Thyroid gland (tissue), 4 donors: ENCODE measurements around the gene GOLGA6C. TPM values are rescaled to one million over a fixed set of nuclear protein-coding genes. Genes with fewer than 3 reads are reported as not detected.
"Not testable (repeated sequence)": the region's sequence is repeated elsewhere in the genome, so short reads cannot be mapped to it uniquely, and the experiment has no call there.

Experiments used
- DNase-seq, 2 donors: peaks; one replicate each; pipeline ENCODE4 v3.0.0-alpha.2; 2019
- H3K27ac ChIP-seq, 3 donors: fragments of 200-600 bp; sonication (generic); 1 replicate in 2 of 3; 2 replicates in 1 of 3; pipeline ENCODE4 v1.5.1; 2016 to 2019; ENCODE audit warnings: mild to moderate bottlenecking in 1 of 3, moderate library complexity in 1 of 3
- H3K27me3 ChIP-seq: fragments of 200-600 bp; sonication (generic); one replicate; pipeline ENCODE4 v1.5.1; 2019
- H3K36me3 ChIP-seq, 2 donors: fragments of 200-600 bp; sonication (generic); one replicate each; pipeline ENCODE4 v1.5.1; 2016 to 2019
- H3K4me1 ChIP-seq, 2 donors: fragments of 200-600 bp; sonication (generic); one replicate each; pipeline ENCODE4 v1.5.1; 2017 to 2019
- H3K4me3 ChIP-seq, 3 donors: fragments of 200-600 bp; sonication (generic); replicated peaks in 1 of 3; 1 replicate in 2 of 3; 2 replicates in 1 of 3; pipeline ENCODE4 v1.5.1; 2016; ENCODE audit warnings: mild to moderate bottlenecking in 1 of 3
- H3K9me3 ChIP-seq: fragments of 200-600 bp; sonication (generic); one replicate; pipeline ENCODE4 v1.5.1; 2017
- POLR2A ChIP-seq, 2 donors: fragments of 450-650 bp; IDR thresholded peaks; one replicate each; pipeline ENCODE4 v1.6.1; 2017; ENCODE audit warnings: antibody characterized with exemption in 2 of 2, mild to moderate bottlenecking in 2 of 2, moderate library complexity in 1 of 2
- WGBS, 2 donors: methylation state at CpG; one replicate each; pipeline ENCODE4 v1.1.5; 2017; 5-methylcytosine and 5-hydroxymethylcytosine counted together
- intact Hi-C: fragments of 100-400 bp; cut with DNase I; formaldehyde crosslinking; loops from one replicate; pipeline ENCODE4 v1.15.1; 2023
- total RNA-seq, 4 donors: library from RNA; depleted of rRNA; stranded (reverse); fragments of >200 nt; gene quantifications; one replicate each; pipeline ENCODE4 v1.2.3, GENCODE V29; 2016
- TF ChIP-seq, protein P1 (sequence below), 6 experiments: fragments of 200-600 bp in 3 of 6; fragments of 450-650 bp in 3 of 6; sonication (generic) in 3 of 6; IDR thresholded peaks; one replicate each; pipeline ENCODE4 v1.5.1; 2016 to 2019; ENCODE audit warnings: antibody characterized with exemption in 6 of 6, mild to moderate bottlenecking in 2 of 6, inconsistent platforms in 1 of 6, moderate library complexity in 1 of 6

The GOLGA6C gene
- total RNA-seq, 4 donors from 2014 or later: not detected

GRCh38 chr15:75299311-75299688, 41.2 kb downstream of the GOLGA6C start:
- H3K27ac ChIP-seq, H3K27me3 ChIP-seq, H3K9me3 ChIP-seq, H3K36me3 ChIP-seq, intact Hi-C loops, H3K4me3 ChIP-seq, H3K4me1 ChIP-seq: not testable (repeated sequence)
- WGBS, 2 donors: 0 to 25% methylated on average over 4 to 6 of the region's 6 CpGs
- TF ChIP-seq, protein P1, sequence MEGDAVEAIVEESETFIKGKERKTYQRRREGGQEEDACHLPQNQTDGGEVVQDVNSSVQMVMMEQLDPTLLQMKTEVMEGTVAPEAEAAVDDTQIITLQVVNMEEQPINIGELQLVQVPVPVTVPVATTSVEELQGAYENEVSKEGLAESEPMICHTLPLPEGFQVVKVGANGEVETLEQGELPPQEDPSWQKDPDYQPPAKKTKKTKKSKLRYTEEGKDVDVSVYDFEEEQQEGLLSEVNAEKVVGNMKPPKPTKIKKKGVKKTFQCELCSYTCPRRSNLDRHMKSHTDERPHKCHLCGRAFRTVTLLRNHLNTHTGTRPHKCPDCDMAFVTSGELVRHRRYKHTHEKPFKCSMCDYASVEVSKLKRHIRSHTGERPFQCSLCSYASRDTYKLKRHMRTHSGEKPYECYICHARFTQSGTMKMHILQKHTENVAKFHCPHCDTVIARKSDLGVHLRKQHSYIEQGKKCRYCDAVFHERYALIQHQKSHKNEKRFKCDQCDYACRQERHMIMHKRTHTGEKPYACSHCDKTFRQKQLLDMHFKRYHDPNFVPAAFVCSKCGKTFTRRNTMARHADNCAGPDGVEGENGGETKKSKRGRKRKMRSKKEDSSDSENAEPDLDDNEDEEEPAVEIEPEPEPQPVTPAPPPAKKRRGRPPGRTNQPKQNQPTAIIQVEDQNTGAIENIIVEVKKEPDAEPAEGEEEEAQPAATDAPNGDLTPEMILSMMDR (IDR thresholded peaks at IDR 0.05): peak in 4 of 6 experiments; percentile 26 to 61 (median 38)
- DNase-seq: peak; percentile 68 to 72

DNA sequence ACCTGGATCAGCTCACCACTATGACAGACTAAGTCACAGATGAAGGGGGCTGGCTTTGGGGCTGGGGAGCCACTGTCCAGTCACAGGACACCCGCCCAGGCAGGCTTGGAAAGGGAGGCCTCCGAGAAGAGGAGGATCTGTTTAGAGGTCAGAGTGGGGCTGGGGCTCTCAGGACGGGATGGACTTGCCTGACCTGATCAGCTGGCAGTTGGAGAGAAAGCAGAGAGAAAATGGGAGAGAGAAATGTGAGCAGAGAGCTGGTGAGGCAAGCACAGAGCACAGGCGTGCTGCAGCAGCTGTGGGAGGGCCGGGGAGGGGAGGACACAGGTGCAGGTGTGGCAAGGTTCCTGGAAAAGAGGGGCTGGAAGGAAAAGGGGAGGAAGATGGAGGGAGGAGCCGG, 41.9 kb downstream of the GOLGA6C start:
- intact Hi-C loops, H3K36me3 ChIP-seq, H3K27ac ChIP-seq, H3K27me3 ChIP-seq, H3K4me3 ChIP-seq, H3K9me3 ChIP-seq, DNase-seq, H3K4me1 ChIP-seq: not testable (repeated sequence)
- 59 to 78% methylated on average over 5 to 6 of the region's 6 CpGs for WGBS, 2 donors

GRCh38 chr15:75302318-75302717, 44.2 kb downstream of the GOLGA6C start:
- H3K4me3 ChIP-seq: no peak overlapping the region
- H3K9me3 ChIP-seq: no peaks in the 10 kb centered on the region
- intact Hi-C loops: no loop called here
- no peak overlapping the region for H3K27ac ChIP-seq
- no peaks in the 10 kb centered on the region for H3K27me3 ChIP-seq
- H3K36me3 ChIP-seq: no peaks in the 10 kb centered on the region
- H3K4me1 ChIP-seq: no peaks in the 10 kb centered on the region
- no peak for TF ChIP-seq POLR2A (IDR thresholded peaks at IDR 0.05)
- TF ChIP-seq, protein P1 (IDR thresholded peaks at IDR 0.05): no peak
- no peak for DNase-seq
- 86% methylated on average over 4 of the region's 9 CpGs; no CpG with 5 or more reads in 1 of the 2 donors for WGBS, 2 donors

DNA sequence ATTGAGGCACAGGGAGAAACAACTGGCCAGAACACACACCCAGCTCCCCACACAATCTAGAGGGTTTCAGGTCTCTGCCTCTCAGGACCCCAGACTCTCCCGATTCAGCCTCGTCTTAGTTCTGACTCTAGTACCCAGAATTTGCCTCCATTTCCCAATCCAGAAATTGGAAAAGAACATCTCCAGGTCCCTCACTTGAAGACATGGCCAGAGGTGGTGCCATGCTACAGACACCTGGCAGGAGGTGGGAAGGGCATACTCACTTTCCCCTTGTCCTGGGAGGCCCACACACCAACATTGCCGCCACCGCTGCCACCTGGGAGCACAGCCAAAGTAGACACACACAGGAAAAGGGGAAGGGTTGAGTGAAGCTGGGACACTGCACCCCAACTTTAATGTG, 44.6 kb downstream of the GOLGA6C start:
- DNase-seq, H3K36me3 ChIP-seq, H3K27ac ChIP-seq, H3K27me3 ChIP-seq, intact Hi-C loops, H3K4me1 ChIP-seq, H3K9me3 ChIP-seq, H3K4me3 ChIP-seq: not testable (repeated sequence)
- 81 to 93% methylated on average over 4 of the region's 4 CpGs for WGBS, 2 donors

GRCh38 chr15:75306188-75306587, 48.1 kb downstream of the GOLGA6C start:
- intact Hi-C loops: no loop called here
- H3K27me3 ChIP-seq: no peaks in the 10 kb centered on the region
- 68 to 82% methylated on average over 3 of the region's 3 CpGs for WGBS, 2 donors
- H3K4me1 ChIP-seq: no peaks in the 10 kb centered on the region
- no peak for DNase-seq
- no peak overlapping the region for H3K27ac ChIP-seq
- H3K36me3 ChIP-seq: no peaks in the 10 kb centered on the region
- no peaks in the 10 kb centered on the region for H3K9me3 ChIP-seq
- H3K4me3 ChIP-seq: no peak overlapping the region
- TF ChIP-seq, protein P1 (IDR thresholded peaks at IDR 0.05): no peak
- TF ChIP-seq POLR2A (IDR thresholded peaks at IDR 0.05): no peak

DNA sequence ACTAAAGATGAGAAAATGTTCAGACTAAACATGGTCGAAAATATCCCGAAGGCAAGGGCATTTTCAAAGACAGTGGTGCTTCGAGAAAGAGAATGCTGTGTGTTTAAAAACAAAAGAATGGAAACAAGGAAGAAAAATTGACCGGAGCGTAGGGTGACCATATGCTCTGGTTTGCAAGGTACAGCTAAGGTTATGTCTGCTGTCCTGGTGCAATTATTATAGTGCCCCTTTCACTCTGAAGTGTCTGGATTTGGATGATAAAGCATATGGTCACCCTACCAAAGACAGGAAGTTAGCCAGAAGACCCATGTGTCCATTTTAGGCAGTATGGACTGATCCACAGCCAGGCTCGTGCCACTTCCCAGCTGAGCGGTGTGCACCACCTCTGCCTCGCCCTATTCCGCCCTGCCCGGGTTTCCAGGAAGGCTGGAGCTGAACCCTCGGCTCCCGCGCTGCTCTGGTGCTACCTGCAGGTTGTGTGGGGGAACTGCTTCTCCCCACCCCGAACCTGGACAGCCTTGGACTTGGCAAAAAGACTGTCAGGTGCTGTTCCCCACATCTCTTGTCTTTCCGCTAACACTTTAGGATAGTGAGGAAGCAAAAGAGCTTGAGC, 49.8 kb downstream of the GOLGA6C start:
- no peak for TF ChIP-seq POLR2A (IDR thresholded peaks at IDR 0.05)
- TF ChIP-seq, protein P1 (IDR thresholded peaks at IDR 0.05): peak in 2 of 6 experiments; percentile 13 to 31
- no peaks in the 10 kb centered on the region for H3K27me3 ChIP-seq
- H3K4me3 ChIP-seq: no peak overlapping the region
- no peak overlapping the region for H3K27ac ChIP-seq
- H3K4me1 ChIP-seq: no peaks in the 10 kb centered on the region
- H3K36me3 ChIP-seq: no peaks in the 10 kb centered on the region
- DNase-seq: peak; percentile 15 to 21
- H3K9me3 ChIP-seq: no peaks in the 10 kb centered on the region
- WGBS, 2 donors: 34 to 51% methylated on average over 10 to 15 of the region's 15 CpGs
- intact Hi-C loops: no loop called here
